Glutamatergic neuron (in vitro differentiated cells): ENCODE results near the gene MMD2. TPM values are rescaled to one million over a fixed set of nuclear protein-coding genes. Genes with fewer than 3 reads are reported as not detected.

Experiments
- DNase-seq: peaks from one replicate; pipeline ENCODE4 v3.0.0; 2022
- H3K27ac Mint-ChIP-seq: one replicate; pipeline ENCODE4 v1.8.0; 2020; ENCODE audit warnings: mild to moderate bottlenecking, mixed read lengths, inconsistent platforms; ENCODE audit not compliant: unreplicated experiment
- H3K27me3 Mint-ChIP-seq: one replicate; pipeline ENCODE4 v1.8.0; 2020; ENCODE audit warnings: mild to moderate bottlenecking, moderate library complexity, mixed read lengths, inconsistent platforms; ENCODE audit not compliant: unreplicated experiment
- H3K36me3 Mint-ChIP-seq: one replicate; pipeline ENCODE4 v1.8.0; 2020; ENCODE audit warnings: mild to moderate bottlenecking, mixed read lengths, inconsistent platforms; ENCODE audit not compliant: unreplicated experiment
- H3K4me1 Mint-ChIP-seq: one replicate; pipeline ENCODE4 v1.8.0; 2020; ENCODE audit warnings: mild to moderate bottlenecking, low read depth, mixed read lengths, inconsistent platforms; ENCODE audit not compliant: unreplicated experiment
- H3K4me3 Mint-ChIP-seq: one replicate; pipeline ENCODE4 v1.8.0; 2020; ENCODE audit warnings: mild to moderate bottlenecking, mixed read lengths, inconsistent platforms; ENCODE audit not compliant: unreplicated experiment
- H3K9me3 Mint-ChIP-seq: one replicate; pipeline ENCODE4 v1.8.0; 2020; ENCODE audit warnings: mild to moderate bottlenecking, moderate library complexity, mixed read lengths, inconsistent platforms; ENCODE audit not compliant: unreplicated experiment
- CTCF ChIP-seq: fragments of 200-600 bp; sonication (generic); IDR thresholded peaks from one replicate; pipeline ENCODE4 v1.5.0; 2021; ENCODE audit not compliant: partially characterized antibody, unreplicated experiment
- total RNA-seq: library from RNA; stranded (reverse); fragmentation: NEBNext Ultra II Directional; extraction: Animal tissue kit (Norgen Biotek cat#: 25700); gene quantifications from one replicate; pipeline ENCODE4 v1.2.1, GENCODE V29; 2021; ENCODE audit not compliant: unreplicated experiment

Gene MMD2
- total RNA-seq, 1 donor from 2014 or later: 0.47 TPM

- no peaks in the 10 kb centered on the region for H3K9me3 Mint-ChIP-seq
- DNase-seq: no peak
- no peaks in the 10 kb centered on the region for H3K27me3 Mint-ChIP-seq
- no peak for TF ChIP-seq CTCF
- H3K4me3 Mint-ChIP-seq: no peak overlapping the region
- no peak overlapping the region for H3K27ac Mint-ChIP-seq
- H3K4me1 Mint-ChIP-seq: no peaks in the 10 kb centered on the region
- H3K36me3 Mint-ChIP-seq: no peaks in the 10 kb centered on the region
Measured at GRCh38 chr7:4906682-4907081, 52.3 kb downstream of the MMD2 start.

DNA sequence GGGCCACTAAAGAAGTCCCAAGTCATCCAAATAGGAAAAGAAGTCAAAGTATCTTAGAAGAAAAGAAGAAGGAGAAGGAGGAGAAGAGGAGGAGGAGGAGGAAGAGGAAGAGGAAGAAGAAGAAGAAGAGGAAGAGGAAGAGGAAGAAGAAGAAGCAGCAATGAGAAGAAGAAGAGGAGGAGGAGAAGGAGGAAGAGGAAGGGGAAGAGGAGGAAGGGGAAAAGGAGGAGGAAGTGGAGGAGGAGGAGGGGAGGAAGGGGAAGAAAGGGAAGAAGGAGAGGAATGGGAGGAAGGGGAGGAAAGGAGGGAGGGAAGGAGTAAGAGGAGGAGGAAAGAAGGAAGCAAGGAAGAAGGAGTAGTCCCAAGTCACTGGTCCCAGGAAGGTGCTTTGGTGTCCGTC lies 53.8 kb downstream of the MMD2 start:
- peaks cover 3% of the 10 kb centered on the region for H3K27me3 Mint-ChIP-seq
- no peaks in the 10 kb centered on the region for H3K4me1 Mint-ChIP-seq
- H3K9me3 Mint-ChIP-seq: peaks cover under 1% of the 10 kb centered on the region
- DNase-seq: no peak
- H3K27ac Mint-ChIP-seq: no peak overlapping the region
- no peak for TF ChIP-seq CTCF
- H3K36me3 Mint-ChIP-seq: no peaks in the 10 kb centered on the region
- no peak overlapping the region for H3K4me3 Mint-ChIP-seq

DNA sequence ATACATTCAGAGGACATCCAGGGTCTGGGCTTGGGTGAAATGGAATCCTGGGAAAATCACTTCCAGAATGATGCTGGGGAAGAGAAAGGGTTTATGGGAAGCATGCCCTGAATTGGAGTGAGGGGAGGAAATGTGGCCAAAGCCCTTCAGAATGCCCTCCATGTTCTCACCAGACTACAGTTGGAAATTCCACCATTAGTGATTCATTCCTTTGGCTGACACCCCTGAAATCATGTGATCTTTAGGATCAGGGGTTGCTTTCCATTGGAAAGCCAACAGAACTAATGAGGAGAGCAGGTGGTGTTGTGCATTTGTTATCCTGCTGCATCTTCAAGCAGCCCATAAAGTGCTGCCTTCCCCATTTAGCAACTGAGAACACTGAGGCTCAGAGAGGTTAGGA lies 54.6 kb downstream of the MMD2 start:
- Mint-ChIP-seq H3K4me3 (no peak overlapping the region), H3K27ac (no peak overlapping the region), H3K27me3 (peaks cover 3% of the 10 kb centered on the region), H3K9me3 (peaks cover 2% of the 10 kb centered on the region), H3K4me1 (no peaks in the 10 kb centered on the region), H3K36me3 (no peaks in the 10 kb centered on the region)
- DNase-seq: no peak
- TF ChIP-seq CTCF: no peak

- H3K9me3 Mint-ChIP-seq: peaks cover 2% of the 10 kb centered on the region
- DNase-seq: no peak
- no peak overlapping the region for H3K27ac Mint-ChIP-seq
- no peak overlapping the region for H3K4me3 Mint-ChIP-seq
- no peaks in the 10 kb centered on the region for H3K4me1 Mint-ChIP-seq
- peaks cover 8% of the 10 kb centered on the region for H3K36me3 Mint-ChIP-seq
- peaks cover 13% of the 10 kb centered on the region for H3K27me3 Mint-ChIP-seq
- no peak for TF ChIP-seq CTCF
Measured at GRCh38 chr7:4895766-4896165, 63.2 kb downstream of the MMD2 start.

- DNase-seq: no peak
- peaks cover 8% of the 10 kb centered on the region for H3K36me3 Mint-ChIP-seq
- H3K9me3 Mint-ChIP-seq: no peaks in the 10 kb centered on the region
- H3K4me3 Mint-ChIP-seq: no peak overlapping the region
- H3K27ac Mint-ChIP-seq: no peak overlapping the region
- no peaks in the 10 kb centered on the region for H3K4me1 Mint-ChIP-seq
- peaks cover 10% of the 10 kb centered on the region for H3K27me3 Mint-ChIP-seq
- TF ChIP-seq CTCF: no peak
Measured at GRCh38 chr7:4894482-4894881, 64.5 kb downstream of the MMD2 start.
